Naive thymus-derived CD4-positive, alpha-beta T cell (primary cell): ENCODE data around the gene ALDOA. TPM values are rescaled to one million over a fixed set of nuclear protein-coding genes. Genes with fewer than 3 reads are reported as not detected.

Experiments
- ATAC-seq: fragments of 150-1000 bp; cut with Tn5 transposase; 2 replicates; pipeline ENCODE4 v1.10.0; 2021; ENCODE audit warnings: mild to moderate bottlenecking, moderate library complexity
- CTCF ChIA-PET: fragments of 350-600 bp; sonication (Branson Sonifier 250); formaldehyde crosslinking; loops from one replicate; lab custom pipeline; 2021; ENCODE audit warnings: antibody characterized with exemption; lab: Charles Lee
- POLR2A ChIA-PET: fragments of 350-600 bp; sonication (Branson Sonifier 250); formaldehyde crosslinking; loops from one replicate; lab custom pipeline; 2021; ENCODE audit warnings: antibody characterized with exemption, inconsistent platforms; lab: Charles Lee
- DNase-seq, 9 donors: peaks; one replicate each; pipeline versions ENCODE4 v3.0.0 to v3.0.0-alpha.2; 2020 to 2022; ENCODE audit warnings: mixed read lengths in 1 of 9
- H3K27ac ChIP-seq: one replicate; pipeline ENCODE4 v1.7.0; 2013; ENCODE audit warnings: mild to moderate bottlenecking, low read depth, low read length, moderate library complexity
- H3K27me3 ChIP-seq, 2 donors: one replicate each; pipeline ENCODE4 v1.7.0; 2013; ENCODE audit warnings: low read length in 2 of 2, mild to moderate bottlenecking in 2 of 2, moderate library complexity in 2 of 2; ENCODE audit not compliant: control insufficient read depth in 2 of 2, insufficient read depth in 2 of 2
- H3K36me3 ChIP-seq, 3 experiments: 1 replicate in 2 of 3; 2 replicates in 1 of 3; pipeline ENCODE4 v1.7.0; 2013; ENCODE audit warnings: low read length in 3 of 3, mild to moderate bottlenecking in 3 of 3, moderate library complexity in 1 of 3; ENCODE audit not compliant: insufficient read depth in 3 of 3, control insufficient read depth in 2 of 3
- H3K4me1 ChIP-seq, 2 donors: one replicate each; pipeline ENCODE4 v1.7.0; 2013; ENCODE audit warnings: low read length in 2 of 2, mild to moderate bottlenecking in 2 of 2, moderate library complexity in 1 of 2; ENCODE audit not compliant: control insufficient read depth in 2 of 2, insufficient read depth in 2 of 2
- H3K4me3 ChIP-seq: 2 replicates; pipeline ENCODE4 v1.7.0; 2013; ENCODE audit warnings: mild to moderate bottlenecking, low read length
- H3K9me3 ChIP-seq, 3 experiments: 1 replicate in 2 of 3; 2 replicates in 1 of 3; pipeline ENCODE4 v1.7.0; 2013; ENCODE audit warnings: low read length in 3 of 3; ENCODE audit not compliant: control insufficient read depth in 2 of 3
- H3K27ac Mint-ChIP-seq, 9 donors: one replicate each; pipeline ENCODE4 v1.8.0; 2020 to 2022; ENCODE audit warnings: mixed read lengths in 9 of 9, mild to moderate bottlenecking in 8 of 9, moderate library complexity in 5 of 9, inconsistent platforms in 2 of 9
- H3K27me3 Mint-ChIP-seq, 5 donors: one replicate each; pipeline ENCODE4 v1.8.0; 2021 to 2022; ENCODE audit warnings: mixed read lengths in 5 of 5, mild to moderate bottlenecking in 1 of 5
- H3K36me3 Mint-ChIP-seq, 5 donors: one replicate each; pipeline ENCODE4 v1.8.0; 2020 to 2022; ENCODE audit warnings: mixed read lengths in 5 of 5, mild to moderate bottlenecking in 3 of 5, inconsistent platforms in 1 of 5
- H3K4me1 Mint-ChIP-seq, 7 donors: one replicate each; pipeline ENCODE4 v1.8.0; 2020 to 2022; ENCODE audit warnings: mixed read lengths in 7 of 7, mild to moderate bottlenecking in 3 of 7, inconsistent platforms in 1 of 7
- H3K4me3 Mint-ChIP-seq, 10 donors: one replicate each; pipeline ENCODE4 v1.8.0; 2020 to 2022; ENCODE audit warnings: mild to moderate bottlenecking in 10 of 10, mixed read lengths in 10 of 10, moderate library complexity in 6 of 10, inconsistent platforms in 2 of 10
- H3K9me3 Mint-ChIP-seq, 11 donors: one replicate each; pipeline ENCODE4 v1.8.0; 2020 to 2022; ENCODE audit warnings: mixed read lengths in 11 of 11, mild to moderate bottlenecking in 4 of 11, inconsistent platforms in 1 of 11, moderate library complexity in 1 of 11
- intact Hi-C, 2 donors: fragments of 100-400 bp; cut with micrococcal nuclease; formaldehyde crosslinking; loops; one replicate each; pipeline ENCODE4 v1.15.1; 2023
- polyA plus RNA-seq, 2 donors: library from polyadenylated mRNA; unstranded; fragments of 300-500 nt; fragmentation: Illumina TruSeq; gene quantifications; one replicate each; pipeline ENCODE4 v1.2.3, GENCODE V29; 2021
- total RNA-seq, 6 experiments: library from RNA in 5 of 6; stranded (reverse) in 5 of 6; gene quantifications; 1 replicate in 5 of 6; 2 replicates in 1 of 6; pipeline ENCODE4 v1.2.3 and lab custom pipeline; 2021 to 2026

The ALDOA gene
- total and polyA plus RNA-seq, 7 experiments from 2014 or later = 356 to 1,619 (median 627) TPM

- ATAC-seq (no peak), DNase-seq (no peak)
- Histone ChIP-seq H3K27ac (no peak overlapping the region), H3K36me3 (peaks cover 0 to 24% (median 3%) of the 10 kb centered on the region in 3 experiments), H3K4me1 (peaks cover 13 to 33% of the 10 kb centered on the region in 2 donors), H3K27me3 (no peaks in the 10 kb centered on the region), H3K9me3 (no peaks in the 10 kb centered on the region), H3K4me3 (no peak overlapping the region)
- intact Hi-C loops = no loop called here
- Mint-ChIP-seq H3K36me3 (peaks cover 0 to 16% (median 3%) of the 10 kb centered on the region in 5 donors), H3K27me3 (no peaks in the 10 kb centered on the region), H3K4me1 (peaks cover 30 to 46% (median 36%) of the 10 kb centered on the region in 7 donors), H3K9me3 (peaks cover 0 to 1% (median 0%) of the 10 kb centered on the region in 11 donors), H3K4me3 (peak overlapping the region in 3 of 10 donors; percentile 17 to 64 (median 63)), H3K27ac (peak overlapping the region in 8 of 9 donors; percentile 60 to 94 (median 78))
- ChIA-PET POLR2A (interaction anchor here (8.9 to 10.4 kb wide), 3 partner anchors 13 to 97 kb away, joined by 159 to 216 read pairs (median 177); partner anchors contain the start of genes ALDOA, CORO1A and PPP4C), CTCF (no interaction called here)
These were observed 22.8 kb downstream of the ALDOA start for GRCh38 chr16:30088237-30088831.

DNA sequence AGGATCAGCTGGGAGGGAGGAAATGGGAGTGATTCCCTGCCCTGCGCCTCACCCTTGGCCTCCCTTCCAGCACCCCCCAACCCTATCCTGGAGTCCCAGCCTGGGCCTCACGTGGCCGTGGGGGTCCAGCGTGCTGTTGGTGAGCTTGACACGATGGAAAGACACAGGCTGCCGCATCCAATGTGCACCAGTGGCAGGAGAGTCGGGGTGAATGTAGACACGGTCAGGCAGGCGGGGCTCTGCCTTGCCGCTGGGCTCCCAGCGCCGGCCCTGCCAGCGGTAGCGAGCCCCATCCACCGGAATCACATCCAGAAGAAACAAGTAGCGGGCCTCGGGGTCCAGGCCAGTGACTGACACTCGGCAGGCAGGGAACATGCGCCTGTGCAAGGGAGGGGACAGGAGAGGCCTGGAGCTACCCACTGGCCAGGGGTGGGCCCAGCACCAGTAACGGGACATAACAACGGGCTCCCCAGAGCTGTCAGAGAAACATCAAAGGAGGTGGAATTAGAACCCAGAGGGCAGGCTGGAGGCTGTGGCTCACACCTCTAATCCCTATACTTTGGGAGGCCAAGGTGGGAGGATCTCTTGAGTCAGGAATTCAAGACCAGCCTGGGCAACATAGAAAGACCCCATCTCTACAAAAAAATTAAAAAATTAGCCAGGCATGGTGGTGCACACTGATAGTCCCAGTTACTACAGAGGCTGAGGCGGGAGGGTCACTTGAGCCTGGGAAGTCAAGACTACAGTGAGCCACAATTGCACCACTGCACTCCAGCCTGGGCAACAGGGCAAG is 23.5 kb downstream of the ALDOA start:
- peaks cover 15 to 34% of the 10 kb centered on the region in 2 donors for H3K4me1 ChIP-seq

DNA sequence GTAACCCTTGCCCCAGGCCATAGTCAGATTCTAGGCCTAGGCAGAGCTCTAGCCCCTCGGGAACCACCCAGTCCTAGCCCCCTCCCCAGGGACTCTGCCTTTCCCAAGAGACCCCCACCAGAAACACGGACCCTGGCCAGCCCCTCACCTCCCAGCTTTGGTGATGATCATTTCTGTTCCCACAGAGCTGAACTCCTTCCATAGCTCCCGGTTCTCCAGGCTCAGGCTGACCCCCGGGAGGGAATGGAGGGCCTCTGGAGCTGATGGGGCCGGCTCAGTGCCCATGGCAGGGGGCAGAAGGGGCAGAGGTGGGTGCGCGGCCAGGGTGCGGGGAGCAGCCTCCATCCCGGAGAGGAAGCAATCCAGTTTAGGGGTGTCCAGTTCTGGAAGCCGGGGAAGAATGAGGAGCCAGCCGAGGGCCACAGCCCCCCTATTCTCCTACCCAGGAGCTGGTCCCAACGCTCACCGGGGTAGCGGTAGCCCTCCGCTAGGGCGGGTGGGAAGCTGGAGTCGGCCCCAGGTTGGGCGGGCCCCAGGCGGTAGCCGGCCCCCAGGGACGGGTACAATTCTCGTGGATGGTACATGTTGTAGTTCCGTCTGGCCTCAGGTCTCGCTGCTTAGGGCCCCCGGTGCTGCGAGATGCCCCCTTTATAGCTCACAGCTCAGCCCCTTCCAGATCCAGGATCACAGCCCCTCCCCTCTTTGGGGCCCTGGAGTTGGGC is 25.2 kb downstream of the ALDOA start:
- H3K9me3 Mint-ChIP-seq = peaks cover 0 to 1% (median 0%) of the 10 kb centered on the region in 11 donors
- CTCF ChIA-PET = interaction anchor here (0.9 to 3.9 kb wide), 13 partner anchors 8 to 1082 kb away, joined by 3 to 18 read pairs (median 5); partner anchors contain the start of genes ALDOA and PPP4C
- peaks cover 4 to 24% (median 13%) of the 10 kb centered on the region in 5 donors for H3K36me3 Mint-ChIP-seq
- DNase-seq = peak in 1 of 9 donors; percentile 31
- Histone ChIP-seq H3K27me3 (no peaks in the 10 kb centered on the region), H3K27ac (peak overlapping the region; percentile 77), H3K9me3 (no peaks in the 10 kb centered on the region), H3K36me3 (peaks cover 4 to 12% (median 7%) of the 10 kb centered on the region in 3 experiments), H3K4me1 (peaks cover 29 to 47% of the 10 kb centered on the region in 2 donors), H3K4me3 (no peak overlapping the region)
- POLR2A ChIA-PET = interaction anchor here (0.6 to 10.4 kb wide), 22 partner anchors 9 to 406 kb away, joined by 3 to 216 read pairs (median 5); partner anchors contain the start of genes ALDOA, CORO1A, MAPK3 and PPP4C
- H3K27ac Mint-ChIP-seq = peak overlapping the region; percentile 70 to 94 (median 87)
- intact Hi-C loops = loop anchor here (1.0 to 10.0 kb wide), 8 partner anchors 15 to 604 kb away; partner anchors contain the start of genes FBRS (in 1 of the 2), MYL11 (in 1 of the 2), PPP4C (in 1 of the 2) and PRR14 (in 1 of the 2)
- peaks cover 43 to 60% (median 49%) of the 10 kb centered on the region in 7 donors for H3K4me1 Mint-ChIP-seq
- H3K27me3 Mint-ChIP-seq = no peaks in the 10 kb centered on the region
- peak overlapping the region; percentile 66 to 96 (median 73) for H3K4me3 Mint-ChIP-seq
- no peak for ATAC-seq

More for the DNA sequence above, 23.5 kb downstream of the ALDOA start:
- Mint-ChIP-seq H3K4me3 (peak overlapping the region in 7 of 10 donors; percentile 6 to 96 (median 71)), H3K36me3 (peaks cover 0 to 16% (median 6%) of the 10 kb centered on the region in 5 donors), H3K4me1 (peaks cover 32 to 50% (median 39%) of the 10 kb centered on the region in 7 donors), H3K27me3 (no peaks in the 10 kb centered on the region), H3K9me3 (peaks cover 0 to 1% (median 0%) of the 10 kb centered on the region in 11 donors), H3K27ac (peak overlapping the region in 8 of 9 donors; percentile 84 to 94 (median 86))
- intact Hi-C loops = no loop called here
- no peaks in the 10 kb centered on the region for H3K27me3 ChIP-seq
- H3K27ac ChIP-seq = peak overlapping the region; percentile 18
- ChIA-PET CTCF (no interaction called here), POLR2A (interaction anchor here (1.2 to 10.4 kb wide), 6 partner anchors 14 to 96 kb away, joined by 5 to 216 read pairs (median 83); partner anchors contain the start of genes ALDOA, CORO1A and PPP4C)
- no peak for DNase-seq
- no peak for ATAC-seq
- peaks cover 1 to 21% (median 5%) of the 10 kb centered on the region in 3 experiments for H3K36me3 ChIP-seq
- H3K9me3 ChIP-seq = no peaks in the 10 kb centered on the region
- no peak overlapping the region for H3K4me3 ChIP-seq

GRCh38 chr16:30091474-30092372 is 26.2 kb downstream of the ALDOA start, which contains the start of gene TBX6:
TSS of gene TBX6 (minus strand) at chr16:30091924. CDS start at chr16:30091193, 731 bp downstream.
- H3K36me3 ChIP-seq = peaks cover 4 to 12% (median 7%) of the 10 kb centered on the region in 3 experiments
- peaks cover 32 to 47% of the 10 kb centered on the region in 2 donors for H3K4me1 ChIP-seq
- Mint-ChIP-seq H3K36me3 (peaks cover 4 to 28% (median 14%) of the 10 kb centered on the region in 5 donors), H3K27ac (peak within 1 kb of the TSS; percentile 92 to 97 (median 95)), H3K4me1 (peaks cover 43 to 65% (median 50%) of the 10 kb centered on the region in 7 donors), H3K4me3 (peak within 1 kb of the TSS; percentile 87 to 96 (median 93)), H3K9me3 (peaks cover 0 to 7% (median under 1%) of the 10 kb centered on the region in 11 donors), H3K27me3 (no peaks in the 10 kb centered on the region)
- H3K9me3 ChIP-seq = peaks cover 0 to 4% (median 1%) of the 10 kb centered on the region in 3 experiments
- CTCF ChIA-PET = interaction anchor here (0.6 to 3.9 kb wide), 21 partner anchors 9 to 1081 kb away, joined by 3 to 18 read pairs (median 5); partner anchors contain the start of genes ALDOA and PPP4C
- H3K27ac ChIP-seq = peak within 1 kb of the TSS; percentile 77
- DNase-seq = peak; percentile 85 to 96 (median 91)
- H3K4me3 ChIP-seq = peak within 1 kb of the TSS; percentile 60
- peak; percentile 87 for ATAC-seq
- POLR2A ChIA-PET = interaction anchor here (0.6 to 10.4 kb wide), 19 partner anchors 10 to 405 kb away, joined by 3 to 216 read pairs (median 8); partner anchors contain the start of genes ALDOA, CORO1A, ITGAL and MAPK3
- intact Hi-C loops = loop anchor here (1.0 to 10.0 kb wide), 11 partner anchors 15 to 603 kb away; partner anchors contain the start of genes ALDOA (in 2 of the 2), FBRS (in 1 of the 2), MAPK3 (in 1 of the 2) and MYL11 (in 1 of the 2)
- no peaks in the 10 kb centered on the region for H3K27me3 ChIP-seq
